Ramos (cell line): ENCODE measurements around the gene ZWILCH.
"Not testable (repeated sequence)": the region's sequence is repeated elsewhere in the genome, so short reads cannot be mapped to it uniquely, and the experiment has no call there.

Source experiments
- in situ Hi-C: fragments of 300-500 bp; cut with MboI; formaldehyde crosslinking; loops from one replicate; pipeline ENCODE4 v1.14.3; 2022; ENCODE audit warnings: low sequenced_read_pairs; ENCODE audit not compliant: unreplicated experiment

ZWILCH gene

DNA sequence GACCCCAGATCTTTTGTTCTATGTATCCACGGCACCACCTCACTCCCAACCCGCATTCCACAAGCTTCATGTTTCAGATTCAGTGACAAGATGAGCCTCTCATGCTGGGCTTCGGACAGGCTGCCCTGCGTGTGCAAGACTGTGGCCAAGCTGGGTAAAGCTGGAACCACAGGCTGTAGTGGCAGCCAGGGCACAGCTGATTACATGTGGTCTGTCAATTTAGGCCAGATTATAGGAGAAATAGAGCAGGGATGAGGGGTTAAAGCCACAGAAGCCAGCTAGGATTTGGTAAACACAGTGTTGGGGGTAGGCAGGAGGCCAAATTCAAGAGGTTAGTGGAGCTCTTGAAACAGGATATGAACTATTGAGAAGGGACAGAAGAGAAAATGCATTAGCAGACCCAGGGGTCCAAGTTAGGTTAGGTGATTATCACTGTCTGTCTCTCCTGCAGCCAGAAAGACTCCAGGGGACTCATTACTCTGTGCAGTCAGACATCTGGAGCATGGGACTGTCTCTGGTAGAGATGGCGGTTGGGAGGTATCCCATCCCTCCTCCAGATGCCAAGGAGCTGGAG, 20.5 kb upstream of the ZWILCH start:
- in situ Hi-C loops, result no loop called here

DNA sequence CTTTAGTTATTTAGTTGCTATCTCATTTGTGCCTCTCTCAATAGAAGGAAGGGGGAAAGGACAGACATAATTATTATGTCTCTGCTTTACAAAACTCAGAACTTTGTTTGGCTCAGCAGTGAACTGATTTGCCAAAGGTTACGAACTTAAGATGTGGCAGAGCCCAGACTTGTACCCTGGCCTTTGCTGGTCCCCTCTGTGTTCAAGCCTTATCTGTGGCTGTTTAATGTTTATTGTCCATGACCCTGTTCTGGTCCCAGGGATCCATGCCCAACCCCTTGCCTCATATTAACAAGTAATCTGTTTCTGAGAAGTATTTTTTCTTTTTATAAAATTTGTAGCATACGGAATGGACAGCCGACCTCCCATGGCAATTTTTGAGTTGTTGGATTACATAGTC, 18.2 kb upstream of the ZWILCH start:
- in situ Hi-C loops, result no loop called here

DNA sequence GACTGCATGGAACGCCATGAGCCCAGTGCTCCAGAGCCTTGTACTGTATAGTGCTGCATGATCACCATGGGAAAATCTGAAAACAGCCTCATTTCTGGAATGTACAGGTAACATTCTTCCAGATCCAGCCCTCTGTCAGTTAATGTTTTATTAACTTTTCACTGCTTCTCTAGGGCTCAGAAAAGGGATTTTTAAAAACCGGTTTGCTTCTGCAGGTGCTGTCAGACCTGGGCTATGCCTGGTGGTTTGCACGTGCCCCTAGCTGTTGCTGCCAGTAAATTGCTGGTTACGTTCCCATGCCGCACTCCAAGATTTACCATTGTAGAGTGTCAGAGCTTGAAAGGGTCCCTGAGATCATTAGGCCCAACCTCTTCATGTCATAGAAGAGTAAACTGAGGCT, 16.6 kb upstream of the ZWILCH start:
- in situ Hi-C loops, result no loop called here

DNA sequence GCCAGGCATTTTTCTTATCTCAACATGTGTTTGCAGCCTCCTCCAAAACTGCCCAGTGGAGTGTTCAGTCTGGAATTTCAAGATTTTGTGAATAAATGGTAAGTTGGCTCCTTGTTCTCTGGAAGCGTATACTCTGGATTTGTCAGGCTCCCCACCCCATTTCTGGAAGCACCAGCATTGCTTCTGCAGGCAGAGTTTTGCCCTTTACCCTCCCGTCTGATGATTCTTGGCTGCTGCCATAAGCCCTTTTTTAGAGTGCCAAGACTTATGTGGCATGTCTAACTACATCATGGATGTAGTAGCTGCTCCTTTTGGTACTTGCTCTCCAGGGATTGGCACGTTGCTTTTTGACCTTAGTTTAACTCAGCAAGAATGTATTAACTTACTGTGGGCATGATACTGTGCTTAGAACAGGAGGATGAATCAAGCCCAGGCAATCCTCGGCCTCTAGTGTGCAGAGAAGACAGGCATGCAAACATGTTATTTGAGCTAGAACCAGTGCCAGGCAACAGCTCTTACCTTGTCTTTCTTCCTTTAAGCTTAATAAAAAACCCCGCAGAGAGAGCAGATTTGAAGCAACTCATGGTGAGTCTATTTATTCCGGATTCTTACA, 15.8 kb upstream of the ZWILCH start:
- in situ Hi-C loops, result no loop called here

DNA sequence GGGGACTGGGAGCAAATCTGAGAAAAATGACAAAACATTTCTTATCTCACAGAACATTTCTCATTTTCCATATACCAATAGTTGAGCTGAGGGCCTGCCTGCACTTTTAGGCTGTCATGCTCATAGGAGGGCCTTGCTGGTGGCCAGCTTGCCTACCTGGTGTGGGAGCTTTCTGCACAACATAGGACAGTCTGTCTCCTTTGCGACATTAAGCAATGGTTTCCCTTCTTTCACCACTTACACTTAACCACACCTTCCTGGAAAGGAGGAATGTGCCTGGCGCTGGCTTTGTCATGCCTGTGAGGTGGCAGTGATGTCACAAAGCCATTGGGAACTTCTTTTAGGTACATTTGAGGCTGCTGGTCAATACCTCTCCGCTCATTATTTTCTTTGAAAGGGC, 13.3 kb upstream of the ZWILCH start:
- in situ Hi-C loops, result loop anchor here (10.0 kb wide), 1 partner anchor 137 kb away; the partner anchor contains the start of gene TIPIN

DNA sequence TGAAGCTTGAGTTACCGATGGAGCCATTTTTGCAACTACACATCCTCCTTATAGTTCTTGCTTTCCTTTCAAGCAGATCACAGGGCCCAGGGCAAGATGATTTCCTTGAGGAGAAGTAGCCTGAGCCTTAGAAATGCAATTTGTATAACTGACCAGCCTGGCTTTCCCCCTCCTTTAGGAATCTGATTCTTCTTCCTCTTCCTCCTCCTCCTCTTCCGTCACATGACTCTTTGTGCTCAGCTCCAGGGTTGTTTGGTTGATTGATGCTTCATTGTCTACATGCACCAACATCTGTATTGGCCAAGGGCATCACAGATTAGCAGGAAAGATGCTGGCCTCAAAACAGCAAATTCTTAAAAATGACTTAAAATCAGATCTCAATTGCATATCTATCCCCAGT, 10.9 kb upstream of the ZWILCH start:
- in situ Hi-C loops, result loop anchor here (10.0 kb wide), 1 partner anchor 139 kb away; the partner anchor contains the start of gene TIPIN

DNA sequence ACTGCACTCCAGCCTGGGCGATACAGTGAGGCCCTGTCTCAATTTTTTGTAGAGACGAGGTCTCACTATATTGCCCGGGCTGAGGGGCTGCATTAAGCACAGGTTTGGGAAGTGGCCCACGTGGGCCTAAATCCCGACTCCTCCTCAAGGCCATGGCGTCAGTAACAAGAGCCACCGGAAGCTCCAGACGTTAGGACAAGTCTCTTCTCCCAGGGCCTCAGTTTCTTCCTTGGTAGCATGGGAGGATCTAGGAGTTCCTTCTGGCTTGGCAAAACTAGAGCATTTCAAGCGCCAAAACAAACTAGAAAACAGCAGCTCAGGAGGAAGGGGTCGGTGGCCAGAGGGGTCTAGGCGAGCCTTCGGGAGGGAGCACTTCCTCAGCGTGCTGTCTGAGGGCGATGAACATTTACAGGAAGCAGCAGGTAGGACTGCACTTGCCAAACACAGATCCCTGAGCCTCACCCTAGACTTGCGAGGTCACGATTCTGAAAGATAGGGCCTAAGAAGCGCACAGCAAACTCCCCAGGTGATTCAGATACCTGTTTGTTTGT, 8.1 kb upstream of the ZWILCH start:
- in situ Hi-C loops, result loop anchor here (10.0 kb wide), 1 partner anchor 142 kb away; the partner anchor contains the start of gene TIPIN

DNA sequence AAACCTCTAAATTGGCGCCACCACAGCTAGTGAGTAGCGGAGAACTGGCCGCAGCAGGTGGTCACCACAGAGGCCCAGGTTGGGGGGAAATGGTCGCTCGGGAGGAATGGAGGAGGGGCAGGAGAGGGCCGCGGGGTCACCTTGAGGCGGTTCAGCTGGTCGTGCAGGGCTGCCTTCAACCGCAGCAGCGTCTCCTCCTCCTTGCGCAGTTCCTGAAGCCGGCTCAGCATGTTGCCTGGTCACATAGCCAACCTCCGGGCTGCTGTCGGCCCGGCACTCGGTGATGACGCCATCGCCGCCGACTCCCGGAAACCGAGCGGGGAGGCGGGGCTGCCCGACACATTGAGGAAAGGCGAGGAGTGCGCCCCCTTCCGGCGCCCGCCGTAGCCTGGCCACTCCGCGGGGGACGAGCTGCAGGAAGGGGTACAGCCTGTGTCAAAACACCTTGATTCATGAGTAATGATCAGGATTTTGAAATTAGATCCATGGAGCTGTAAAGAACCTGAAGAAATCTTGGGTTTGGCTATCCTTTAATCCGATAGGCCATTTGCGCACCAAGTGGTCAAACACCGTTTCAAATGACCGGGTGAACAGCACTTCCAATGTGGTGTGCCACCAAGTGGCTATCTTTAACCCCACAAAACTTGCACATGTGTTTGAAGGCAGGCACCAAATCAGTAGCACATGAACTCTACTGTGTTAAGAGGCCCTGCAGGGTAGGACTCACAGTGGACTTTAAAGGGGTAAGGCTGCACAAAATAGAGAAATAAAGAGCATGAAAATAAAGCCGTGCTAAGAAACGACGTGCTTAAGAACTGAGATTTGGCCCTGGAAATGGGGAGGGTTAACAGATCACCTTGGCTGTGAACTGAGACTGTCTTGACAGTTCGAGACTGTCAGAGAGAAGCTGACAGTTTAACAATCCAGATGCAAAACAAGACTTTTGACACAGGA, 7.3 kb upstream of the ZWILCH start, which contains the start of gene SNAPC5:
Gene SNAPC5, minus strand, starts transcription at position 261 of the 954 bp plus-strand sequence. Its CDS starts 31 bp downstream, at position 230.
- in situ Hi-C loops, result loop anchor here (10.0 kb wide), 1 partner anchor 143 kb away; the partner anchor contains the start of gene TIPIN

DNA sequence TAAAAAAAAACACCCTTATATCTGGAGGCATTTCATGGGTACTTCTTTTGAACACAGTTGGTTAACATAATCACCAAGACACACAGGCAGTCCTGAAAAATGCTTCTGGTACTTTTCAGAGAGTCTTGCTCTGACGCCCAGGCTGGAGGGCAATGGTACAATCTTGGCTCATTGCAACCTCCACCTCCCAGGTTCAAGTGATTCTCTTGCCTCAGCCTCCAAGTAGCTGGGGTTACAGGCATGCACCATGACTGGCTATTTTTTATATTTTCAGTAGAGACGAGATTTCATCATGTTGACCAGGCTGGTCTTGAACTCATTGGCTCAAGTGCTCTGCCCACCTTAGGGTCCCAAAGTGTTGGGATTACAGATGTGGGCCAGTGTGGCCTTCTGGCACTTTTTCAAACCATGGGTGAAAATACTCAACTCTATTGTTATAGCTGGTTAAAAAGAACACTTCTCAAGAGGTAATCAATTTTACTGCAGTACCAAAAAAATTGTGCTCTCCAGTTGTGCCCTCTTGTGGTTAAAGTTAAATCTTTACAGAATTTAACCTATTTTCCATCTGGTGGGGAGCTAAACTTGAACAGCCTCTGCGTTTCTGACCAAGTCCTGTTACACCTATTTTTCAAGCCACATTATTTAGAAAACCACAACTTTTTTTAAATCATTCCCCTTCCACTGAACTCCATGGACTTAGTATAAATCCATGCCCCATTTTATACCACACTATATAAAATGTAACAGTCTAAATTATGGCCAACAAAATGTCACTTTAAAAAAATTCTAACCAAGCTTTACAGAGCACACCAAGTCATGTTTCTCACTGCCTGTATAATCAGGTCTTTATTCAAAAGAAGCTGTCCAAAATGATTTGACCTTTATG, 6.4 kb upstream of the ZWILCH start:
- in situ Hi-C loops, result loop anchor here (10.0 kb wide), 1 partner anchor 144 kb away; the partner anchor contains the start of gene TIPIN

DNA sequence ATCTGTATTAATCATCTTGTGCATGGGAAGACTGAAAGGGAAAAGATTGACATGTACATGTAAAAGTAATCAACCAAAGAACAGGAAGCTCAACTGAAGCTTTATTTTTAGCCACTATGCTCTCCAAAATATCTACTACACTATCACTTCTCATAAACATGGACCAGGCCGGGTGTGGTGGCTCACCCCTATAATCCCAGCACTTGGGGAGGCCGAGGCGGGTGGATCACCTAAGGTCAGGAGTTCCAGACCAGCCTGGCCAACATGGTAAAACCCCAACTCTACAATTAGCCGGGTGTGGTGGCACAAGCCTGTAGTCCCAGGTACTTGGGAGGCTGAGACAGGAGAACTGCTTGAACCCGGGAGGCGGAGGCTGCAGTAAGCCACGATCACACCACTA, 4.8 kb upstream of the ZWILCH start:
- in situ Hi-C loops, result not testable (repeated sequence)

DNA sequence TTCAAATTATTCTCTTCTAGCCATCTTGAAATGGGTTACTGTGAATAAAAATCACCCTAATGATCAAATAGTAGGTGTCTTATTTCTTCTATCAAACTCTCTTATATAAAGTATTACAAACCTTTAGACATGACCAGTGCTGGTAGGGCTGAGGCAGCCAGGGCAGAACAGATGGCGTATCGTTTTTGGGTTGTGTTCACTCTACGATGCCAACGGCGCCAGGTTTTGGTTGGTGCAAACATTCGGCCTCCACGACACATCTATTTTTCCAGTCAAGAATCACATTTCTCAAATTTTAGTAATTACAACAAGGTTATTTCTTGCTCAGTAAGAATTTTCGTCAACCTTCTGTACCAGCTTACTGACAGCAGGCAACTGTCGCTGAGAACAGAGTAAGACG, 2.6 kb upstream of the ZWILCH start:
- in situ Hi-C loops, result no loop called here

DNA sequence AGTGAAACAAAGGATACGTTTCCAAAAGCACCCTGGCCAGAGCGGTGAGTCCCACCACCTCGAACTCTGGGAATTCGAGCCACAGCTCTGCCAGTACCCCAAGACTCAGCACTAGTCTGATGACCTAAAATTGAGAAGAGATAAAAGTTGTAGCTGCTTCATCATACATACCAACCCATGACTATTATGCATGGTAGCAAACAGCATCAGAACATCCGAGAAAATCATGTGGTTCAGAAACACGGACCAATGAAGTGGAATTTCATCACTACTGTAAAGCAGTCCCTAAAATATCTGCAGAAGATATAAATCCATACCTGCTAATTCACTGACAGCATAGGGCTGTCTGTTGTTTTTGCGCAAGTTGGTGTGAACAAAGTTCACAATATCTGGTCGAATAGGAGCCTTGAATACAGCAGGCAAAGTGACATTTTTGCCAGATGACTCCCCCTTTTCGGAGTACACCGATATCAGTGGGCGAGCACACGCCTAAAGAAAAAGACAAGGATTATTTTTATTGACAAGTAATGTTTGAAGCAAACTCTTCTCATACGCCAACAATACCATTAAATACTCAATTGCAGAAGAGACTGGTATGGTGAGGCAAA, 2.0 kb upstream of the ZWILCH start:
- in situ Hi-C loops, result not testable (repeated sequence)

DNA sequence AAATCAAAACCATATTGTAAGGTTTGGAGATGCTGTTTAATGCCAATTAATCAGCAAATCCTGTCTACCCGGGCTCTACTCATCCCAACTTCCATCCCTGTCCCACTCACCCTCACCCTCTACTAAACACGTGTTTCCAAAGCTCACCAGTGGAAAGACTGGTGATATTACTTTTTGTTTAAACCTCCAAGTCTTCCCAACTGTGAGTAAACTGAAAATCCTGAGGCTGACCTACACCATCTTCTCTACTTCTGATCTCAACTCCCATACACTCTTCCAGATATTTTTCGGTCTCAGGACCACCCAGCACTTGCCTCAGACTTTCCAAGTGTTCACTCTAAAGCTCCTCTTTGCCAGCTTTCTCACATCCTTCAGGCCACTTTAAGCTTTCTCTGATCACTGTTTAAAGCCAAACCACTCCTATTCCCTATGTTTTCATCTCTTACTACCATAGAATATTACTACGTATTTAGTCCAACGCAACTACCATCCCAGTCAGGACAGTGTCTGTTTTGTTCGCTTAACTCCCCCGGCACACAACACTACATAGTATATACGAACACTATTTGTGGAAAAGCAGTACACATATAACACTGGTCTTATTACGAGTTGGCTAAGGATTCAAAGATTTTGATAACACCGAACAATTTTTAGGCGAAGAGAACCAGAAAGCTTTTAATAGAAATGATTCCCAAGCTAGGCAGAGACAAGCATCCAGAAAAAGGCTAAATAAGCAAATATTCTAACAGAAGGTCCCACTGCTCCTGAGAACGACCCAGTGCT, 1.2 kb upstream of the ZWILCH start:
- in situ Hi-C loops, result no loop called here

DNA sequence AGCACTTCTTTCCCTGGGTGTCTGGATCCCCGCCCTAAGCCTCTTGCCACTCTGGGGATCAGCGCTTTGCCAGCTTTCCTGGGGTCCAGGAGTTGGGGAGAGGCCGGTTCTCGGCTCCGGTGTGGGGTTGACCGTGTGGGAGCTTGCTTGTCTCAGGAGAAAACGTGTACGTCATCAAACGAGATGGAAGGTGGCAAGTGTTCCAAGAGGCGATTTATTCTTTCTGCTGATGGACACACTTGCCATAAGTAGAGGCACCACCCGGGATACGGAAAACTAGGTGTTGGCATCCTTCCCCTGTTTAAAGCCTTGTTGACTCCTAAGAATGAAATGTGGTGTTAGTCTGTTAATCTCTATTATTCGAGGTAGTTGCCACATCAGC, 295 bp downstream of the ZWILCH start:
- in situ Hi-C loops, result no loop called here

DNA sequence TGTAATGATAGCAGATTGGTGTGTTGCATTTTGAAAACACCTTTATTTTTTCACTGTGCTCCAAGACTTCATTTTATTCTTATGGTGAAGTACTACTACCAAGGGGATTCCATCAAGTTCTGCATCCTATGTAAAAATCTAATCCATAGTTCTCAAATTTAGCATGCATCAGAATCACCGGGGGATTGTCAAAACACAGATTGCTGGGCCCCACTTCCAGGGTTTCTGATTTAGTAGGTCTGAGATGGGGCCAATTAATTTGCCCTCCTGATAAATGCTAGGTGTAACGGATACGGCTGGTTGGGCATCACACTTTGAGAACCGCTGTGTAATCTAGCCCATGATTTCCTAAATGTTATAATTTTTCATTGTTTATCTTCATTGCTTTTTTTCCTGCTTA, 692 bp downstream of the ZWILCH start:
- in situ Hi-C loops, result no loop called here

DNA sequence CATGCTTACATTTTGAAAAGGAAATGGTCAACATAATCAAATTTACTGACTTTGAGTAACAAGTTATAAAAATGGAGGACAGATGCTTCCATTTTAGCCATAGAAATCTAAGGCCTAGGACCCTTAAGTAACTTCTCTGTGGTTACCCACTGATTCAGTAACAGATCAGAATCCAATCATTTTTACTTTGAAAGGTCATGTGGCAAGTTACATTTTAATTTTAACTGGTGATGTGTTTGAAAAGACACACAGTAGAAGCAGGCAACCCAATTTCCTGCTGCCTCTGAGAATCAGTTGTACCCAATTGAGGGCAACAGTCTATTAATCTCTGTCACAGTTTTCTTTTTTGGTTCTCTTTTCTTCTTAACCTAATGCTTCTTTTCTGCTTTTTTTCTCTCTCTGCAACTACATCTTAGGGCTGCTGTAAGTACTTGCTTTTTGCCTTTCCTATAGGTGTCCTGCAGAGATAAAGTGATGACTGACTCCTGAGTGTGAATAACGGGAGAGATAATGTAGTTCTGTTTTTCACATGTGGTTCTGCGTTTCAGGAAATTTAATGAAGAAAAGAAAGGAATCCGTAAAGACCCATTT, 3.3 kb downstream of the ZWILCH start:
- in situ Hi-C loops, result no loop called here

DNA sequence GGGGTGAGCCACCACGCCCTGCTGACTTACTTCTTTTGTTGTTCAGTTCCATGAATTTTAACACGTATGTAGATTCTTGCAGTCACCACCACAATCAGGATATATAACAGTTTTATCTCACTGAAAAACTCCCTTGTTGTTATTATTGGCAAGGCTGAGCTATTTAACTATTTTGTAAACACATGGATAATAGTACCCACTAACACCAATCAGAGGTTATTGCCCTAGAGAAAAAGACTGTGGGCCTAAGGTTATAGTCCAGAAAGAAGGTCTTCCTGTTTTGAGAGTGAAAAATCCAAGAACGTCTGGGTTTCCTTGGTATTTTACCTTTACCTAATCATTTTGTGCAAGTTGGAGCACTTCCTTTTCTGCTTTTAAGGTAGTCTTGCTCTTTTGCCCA, 9.5 kb downstream of the ZWILCH start:
- in situ Hi-C loops, result no loop called here

DNA sequence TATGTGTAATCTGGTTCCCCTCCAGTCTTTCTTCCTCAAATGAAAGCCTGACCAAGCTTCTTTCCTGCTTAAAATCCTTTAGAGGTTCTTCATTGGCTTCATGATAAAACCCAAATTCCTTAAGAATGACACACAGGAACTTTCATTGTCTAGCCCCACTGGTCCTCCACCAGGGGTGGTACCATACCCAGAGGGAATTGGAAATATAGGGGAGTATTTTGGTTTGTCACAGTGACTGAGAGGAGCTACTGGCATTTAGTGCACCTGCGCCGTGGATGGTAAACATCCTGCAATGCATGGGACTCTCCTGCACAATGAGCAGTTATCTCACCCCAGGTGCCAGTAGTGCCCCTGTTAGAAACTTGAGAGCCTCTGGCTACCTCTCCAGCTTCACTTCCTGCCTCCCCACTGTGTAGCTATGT, 10.8 kb downstream of the ZWILCH start:
- in situ Hi-C loops, result no loop called here
